Vagina (tissue), 2 donors: ENCODE data around the gene KCNMB2. TPM values are rescaled to one million over a fixed set of nuclear protein-coding genes. Genes with fewer than 3 reads are reported as not detected.

Experiments
- DNase-seq, 2 donors: peaks; one replicate each; pipeline ENCODE4 v3.0.0-alpha.2; 2017; ENCODE audit errors: extremely low spot score in 2 of 2
- H3K27ac ChIP-seq: fragments of 200-600 bp; sonication (generic); one replicate; pipeline ENCODE4 v1.5.1; 2019
- H3K27me3 ChIP-seq: fragments of 200-600 bp; sonication (generic); one replicate; pipeline ENCODE4 v1.5.1; 2019
- H3K36me3 ChIP-seq, 2 donors: fragments of 200-600 bp; sonication (generic); one replicate each; pipeline ENCODE4 v1.5.1; 2017 to 2019
- H3K4me1 ChIP-seq: fragments of 200-600 bp; sonication (generic); one replicate; pipeline ENCODE4 v1.5.1; 2019
- H3K4me3 ChIP-seq, 2 donors: fragments of 200-600 bp; sonication (generic); 1 replicate in 1 of 2; 2 replicates in 1 of 2; pipeline ENCODE4 v1.5.1; 2016 to 2019
- H3K9me3 ChIP-seq: fragments of 200-600 bp; sonication (generic); one replicate; pipeline ENCODE4 v1.5.1; 2019
- POLR2A ChIP-seq, 2 donors: fragments of 450-650 bp; IDR thresholded peaks; one replicate each; pipeline ENCODE4 v1.6.1; 2017; ENCODE audit warnings: antibody characterized with exemption in 2 of 2, mild to moderate bottlenecking in 2 of 2, moderate library complexity in 2 of 2
- POLR2AphosphoS5 ChIP-seq, 2 donors: sonication (generic); formaldehyde crosslinking; IDR thresholded peaks; one replicate each; pipeline ENCODE4 v1.9.0; 2017; ENCODE audit warnings: antibody characterized with exemption in 2 of 2, mild to moderate bottlenecking in 2 of 2, low read depth in 1 of 2; ENCODE audit not compliant: insufficient read depth in 1 of 2
- intact Hi-C: fragments of 100-400 bp; cut with DNase I; formaldehyde crosslinking; loops from one replicate; pipeline ENCODE4 v1.15.1; 2023
- total RNA-seq: library from RNA; depleted of rRNA; stranded (reverse); fragments of >200 nt; gene quantifications from one replicate; pipeline ENCODE4 v1.2.3, GENCODE V29; 2016
- TF ChIP-seq, protein P1 (sequence below), 3 experiments: fragments of 450-650 bp in 2 of 3; fragments of 200-600 bp in 1 of 3; sonication (generic) in 1 of 3; IDR thresholded peaks; one replicate each; pipeline ENCODE4 v1.5.1; 2017 to 2019; ENCODE audit warnings: antibody characterized with exemption in 3 of 3, mild to moderate bottlenecking in 2 of 3, moderate library complexity in 2 of 3

Gene KCNMB2
- total RNA-seq, 1 donor from 2014 or later, result 1.5 TPM

DNA sequence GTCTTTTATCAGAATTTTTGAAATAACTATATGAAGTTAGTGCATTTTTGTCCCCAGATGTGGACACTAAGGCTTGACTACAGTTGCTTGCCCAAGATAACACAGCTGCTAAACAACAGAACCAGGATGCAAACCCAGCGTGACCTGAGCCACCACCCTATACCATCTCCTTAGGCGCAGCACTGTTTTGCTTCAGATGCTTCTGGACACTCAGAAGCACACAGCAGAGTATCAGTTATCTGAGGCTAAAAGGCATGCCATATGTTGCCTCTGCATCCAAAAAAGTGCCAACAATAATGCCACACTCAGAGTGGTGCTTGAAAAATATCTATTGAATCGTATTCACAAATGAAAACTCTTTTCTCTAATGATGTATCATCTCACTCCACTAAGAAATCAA is 24.5 kb downstream of the KCNMB2 start:
- Histone ChIP-seq H3K27me3 (no peaks in the 10 kb centered on the region), H3K4me1 (peaks cover 5% of the 10 kb centered on the region), H3K27ac (no peak overlapping the region), H3K36me3 (no peaks in the 10 kb centered on the region), H3K4me3 (no peak overlapping the region), H3K9me3 (no peaks in the 10 kb centered on the region)
- TF ChIP-seq, protein P1, sequence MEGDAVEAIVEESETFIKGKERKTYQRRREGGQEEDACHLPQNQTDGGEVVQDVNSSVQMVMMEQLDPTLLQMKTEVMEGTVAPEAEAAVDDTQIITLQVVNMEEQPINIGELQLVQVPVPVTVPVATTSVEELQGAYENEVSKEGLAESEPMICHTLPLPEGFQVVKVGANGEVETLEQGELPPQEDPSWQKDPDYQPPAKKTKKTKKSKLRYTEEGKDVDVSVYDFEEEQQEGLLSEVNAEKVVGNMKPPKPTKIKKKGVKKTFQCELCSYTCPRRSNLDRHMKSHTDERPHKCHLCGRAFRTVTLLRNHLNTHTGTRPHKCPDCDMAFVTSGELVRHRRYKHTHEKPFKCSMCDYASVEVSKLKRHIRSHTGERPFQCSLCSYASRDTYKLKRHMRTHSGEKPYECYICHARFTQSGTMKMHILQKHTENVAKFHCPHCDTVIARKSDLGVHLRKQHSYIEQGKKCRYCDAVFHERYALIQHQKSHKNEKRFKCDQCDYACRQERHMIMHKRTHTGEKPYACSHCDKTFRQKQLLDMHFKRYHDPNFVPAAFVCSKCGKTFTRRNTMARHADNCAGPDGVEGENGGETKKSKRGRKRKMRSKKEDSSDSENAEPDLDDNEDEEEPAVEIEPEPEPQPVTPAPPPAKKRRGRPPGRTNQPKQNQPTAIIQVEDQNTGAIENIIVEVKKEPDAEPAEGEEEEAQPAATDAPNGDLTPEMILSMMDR (IDR thresholded peaks at IDR 0.05), result no peak
- TF ChIP-seq POLR2AphosphoS5 (IDR thresholded peaks at IDR 0.05; ENCODE audit: insufficient read depth in 1 of 2, low read depth in 1 of 2) (no peak), POLR2A (IDR thresholded peaks at IDR 0.05) (no peak)
- intact Hi-C loops, result no loop called here
- DNase-seq, result no peak

DNA sequence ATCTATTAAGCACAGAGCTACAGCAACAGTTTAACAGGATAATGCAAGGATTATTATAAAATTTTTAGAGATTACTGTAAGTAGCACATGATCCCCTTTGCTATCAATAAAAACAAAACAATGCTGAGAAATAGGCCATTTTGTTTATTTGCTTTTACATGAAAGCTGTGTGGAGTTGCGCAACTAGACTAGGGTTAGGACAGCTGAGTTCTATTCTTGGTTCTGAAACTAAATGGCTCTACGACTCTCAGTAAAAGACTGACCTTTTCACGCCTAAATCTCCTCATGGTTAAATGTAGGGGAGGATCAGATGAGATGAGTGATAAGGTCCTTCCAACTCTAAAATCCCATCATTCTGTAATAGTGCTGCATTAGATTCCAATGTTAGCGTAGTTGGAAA is 25.0 kb downstream of the KCNMB2 start:
- Histone ChIP-seq H3K27ac (no peak overlapping the region), H3K27me3 (no peaks in the 10 kb centered on the region)

GRCh38 chr3:178562143-178562946 is 26.1 kb downstream of the KCNMB2 start:
- Histone ChIP-seq H3K27me3 (no peaks in the 10 kb centered on the region), H3K36me3 (no peaks in the 10 kb centered on the region), H3K27ac (no peak overlapping the region), H3K9me3 (no peaks in the 10 kb centered on the region), H3K4me1 (peaks cover 5% of the 10 kb centered on the region), H3K4me3 (no peak overlapping the region)
- intact Hi-C loops, result no loop called here
- DNase-seq, result no peak
- TF ChIP-seq, protein P1 (IDR thresholded peaks at IDR 0.05), result no peak
- TF ChIP-seq POLR2A (IDR thresholded peaks at IDR 0.05) (no peak), POLR2AphosphoS5 (IDR thresholded peaks at IDR 0.05; ENCODE audit: insufficient read depth in 1 of 2, low read depth in 1 of 2) (no peak)

More for the DNA sequence above, 25.0 kb downstream of the KCNMB2 start:
- H3K4me1 ChIP-seq, result peaks cover 5% of the 10 kb centered on the region
- no peaks in the 10 kb centered on the region for H3K9me3 ChIP-seq
- H3K36me3 ChIP-seq, result no peaks in the 10 kb centered on the region
- H3K4me3 ChIP-seq, result no peak overlapping the region
- DNase-seq, result no peak
- intact Hi-C loops, result no loop called here
- TF ChIP-seq, protein P1 (IDR thresholded peaks at IDR 0.05), result no peak
- TF ChIP-seq POLR2A (IDR thresholded peaks at IDR 0.05), result no peak
- TF ChIP-seq POLR2AphosphoS5 (IDR thresholded peaks at IDR 0.05; ENCODE audit: insufficient read depth in 1 of 2, low read depth in 1 of 2), result no peak

DNA sequence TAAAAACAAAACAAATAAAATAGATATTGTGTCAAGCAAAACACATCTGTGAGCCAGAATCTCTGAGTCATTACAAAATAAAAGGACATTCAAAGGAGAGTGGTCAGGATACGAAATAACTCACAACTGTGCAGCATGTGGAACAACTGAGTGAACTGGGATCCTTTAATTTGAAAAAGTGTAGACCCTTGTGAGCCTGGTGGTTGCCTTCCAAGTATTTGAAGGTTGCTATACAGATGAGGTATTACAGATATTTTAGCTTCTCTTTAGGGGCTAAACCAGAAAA is 26.7 kb downstream of the KCNMB2 start:
- DNase-seq, result no peak
- no peak overlapping the region for H3K27ac ChIP-seq

GRCh38 chr3:178567611-178568010 is 31.4 kb downstream of the KCNMB2 start:
- Histone ChIP-seq H3K4me3 (no peak overlapping the region), H3K36me3 (no peaks in the 10 kb centered on the region), H3K9me3 (no peaks in the 10 kb centered on the region), H3K4me1 (peaks cover 5% of the 10 kb centered on the region), H3K27ac (no peak overlapping the region), H3K27me3 (no peaks in the 10 kb centered on the region)
- TF ChIP-seq, protein P1 (IDR thresholded peaks at IDR 0.05), result no peak
- TF ChIP-seq POLR2A (IDR thresholded peaks at IDR 0.05) (no peak), POLR2AphosphoS5 (IDR thresholded peaks at IDR 0.05; ENCODE audit: insufficient read depth in 1 of 2, low read depth in 1 of 2) (no peak)
- DNase-seq, result no peak
- intact Hi-C loops, result no loop called here

More for the DNA sequence above, 26.7 kb downstream of the KCNMB2 start:
- Histone ChIP-seq H3K4me1 (peaks cover 5% of the 10 kb centered on the region), H3K27me3 (no peaks in the 10 kb centered on the region), H3K9me3 (no peaks in the 10 kb centered on the region), H3K4me3 (no peak overlapping the region), H3K36me3 (no peaks in the 10 kb centered on the region)
- no peak for TF ChIP-seq POLR2A (IDR thresholded peaks at IDR 0.05)
- intact Hi-C loops, result no loop called here
